Glutamatergic neuron (in vitro differentiated cells): ENCODE measurements around the gene KCTD6. TPM values are rescaled to one million over a fixed set of nuclear protein-coding genes. Genes with fewer than 3 reads are reported as not detected.

Experiments used
- DNase-seq: peaks from one replicate; pipeline ENCODE4 v3.0.0; 2022
- H3K27ac Mint-ChIP-seq: one replicate; pipeline ENCODE4 v1.8.0; 2020; ENCODE audit warnings: mild to moderate bottlenecking, mixed read lengths, inconsistent platforms; ENCODE audit not compliant: unreplicated experiment
- H3K27me3 Mint-ChIP-seq: one replicate; pipeline ENCODE4 v1.8.0; 2020; ENCODE audit warnings: mild to moderate bottlenecking, moderate library complexity, mixed read lengths, inconsistent platforms; ENCODE audit not compliant: unreplicated experiment
- H3K36me3 Mint-ChIP-seq: one replicate; pipeline ENCODE4 v1.8.0; 2020; ENCODE audit warnings: mild to moderate bottlenecking, mixed read lengths, inconsistent platforms; ENCODE audit not compliant: unreplicated experiment
- H3K4me1 Mint-ChIP-seq: one replicate; pipeline ENCODE4 v1.8.0; 2020; ENCODE audit warnings: mild to moderate bottlenecking, low read depth, mixed read lengths, inconsistent platforms; ENCODE audit not compliant: unreplicated experiment
- H3K4me3 Mint-ChIP-seq: one replicate; pipeline ENCODE4 v1.8.0; 2020; ENCODE audit warnings: mild to moderate bottlenecking, mixed read lengths, inconsistent platforms; ENCODE audit not compliant: unreplicated experiment
- H3K9me3 Mint-ChIP-seq: one replicate; pipeline ENCODE4 v1.8.0; 2020; ENCODE audit warnings: mild to moderate bottlenecking, moderate library complexity, mixed read lengths, inconsistent platforms; ENCODE audit not compliant: unreplicated experiment
- total RNA-seq: library from RNA; stranded (reverse); fragmentation: NEBNext Ultra II Directional; extraction: Animal tissue kit (Norgen Biotek cat#: 25700); gene quantifications from one replicate; pipeline ENCODE4 v1.2.1, GENCODE V29; 2021; ENCODE audit not compliant: unreplicated experiment
- TF ChIP-seq, protein P1 (sequence below): fragments of 200-600 bp; sonication (generic); IDR thresholded peaks from one replicate; pipeline ENCODE4 v1.5.0; 2021; ENCODE audit not compliant: partially characterized antibody, unreplicated experiment

Gene KCTD6
- total RNA-seq, 1 donor from 2014 or later = 21.1 TPM

DNA sequence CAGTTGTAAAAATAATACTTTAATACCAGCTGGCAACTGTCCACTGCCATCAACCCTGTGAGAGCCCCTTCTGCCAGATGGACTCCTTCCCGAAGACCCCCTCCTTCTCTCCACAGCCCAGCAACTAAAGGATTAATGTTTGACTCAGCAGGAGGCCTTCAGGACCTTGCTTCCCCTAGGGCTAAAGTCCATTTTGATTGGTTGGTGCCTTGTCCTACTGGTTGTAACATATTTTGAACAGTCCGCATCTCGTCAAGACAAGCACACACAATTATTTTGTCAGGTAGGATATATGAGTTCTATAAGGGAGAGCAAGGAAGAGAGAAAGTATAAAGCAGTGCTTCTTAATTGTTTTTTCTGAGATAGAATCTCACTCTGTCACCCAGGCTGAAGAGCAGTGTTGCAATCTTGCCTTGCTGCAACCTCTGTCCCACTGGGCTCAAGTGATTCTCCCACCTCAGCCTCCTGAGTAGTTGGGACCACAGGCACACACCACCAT lies 26.4 kb downstream of the KCTD6 start:
- Mint-ChIP-seq H3K36me3 (no peaks in the 10 kb centered on the region), H3K27me3 (peaks cover 6% of the 10 kb centered on the region), H3K4me1 (peaks cover 27% of the 10 kb centered on the region), H3K4me3 (peak overlapping the region; percentile 64), H3K9me3 (peaks cover 7% of the 10 kb centered on the region), H3K27ac (peak overlapping the region; percentile 15)
- TF ChIP-seq, protein P1, sequence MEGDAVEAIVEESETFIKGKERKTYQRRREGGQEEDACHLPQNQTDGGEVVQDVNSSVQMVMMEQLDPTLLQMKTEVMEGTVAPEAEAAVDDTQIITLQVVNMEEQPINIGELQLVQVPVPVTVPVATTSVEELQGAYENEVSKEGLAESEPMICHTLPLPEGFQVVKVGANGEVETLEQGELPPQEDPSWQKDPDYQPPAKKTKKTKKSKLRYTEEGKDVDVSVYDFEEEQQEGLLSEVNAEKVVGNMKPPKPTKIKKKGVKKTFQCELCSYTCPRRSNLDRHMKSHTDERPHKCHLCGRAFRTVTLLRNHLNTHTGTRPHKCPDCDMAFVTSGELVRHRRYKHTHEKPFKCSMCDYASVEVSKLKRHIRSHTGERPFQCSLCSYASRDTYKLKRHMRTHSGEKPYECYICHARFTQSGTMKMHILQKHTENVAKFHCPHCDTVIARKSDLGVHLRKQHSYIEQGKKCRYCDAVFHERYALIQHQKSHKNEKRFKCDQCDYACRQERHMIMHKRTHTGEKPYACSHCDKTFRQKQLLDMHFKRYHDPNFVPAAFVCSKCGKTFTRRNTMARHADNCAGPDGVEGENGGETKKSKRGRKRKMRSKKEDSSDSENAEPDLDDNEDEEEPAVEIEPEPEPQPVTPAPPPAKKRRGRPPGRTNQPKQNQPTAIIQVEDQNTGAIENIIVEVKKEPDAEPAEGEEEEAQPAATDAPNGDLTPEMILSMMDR = no peak
- DNase-seq = no peak

DNA sequence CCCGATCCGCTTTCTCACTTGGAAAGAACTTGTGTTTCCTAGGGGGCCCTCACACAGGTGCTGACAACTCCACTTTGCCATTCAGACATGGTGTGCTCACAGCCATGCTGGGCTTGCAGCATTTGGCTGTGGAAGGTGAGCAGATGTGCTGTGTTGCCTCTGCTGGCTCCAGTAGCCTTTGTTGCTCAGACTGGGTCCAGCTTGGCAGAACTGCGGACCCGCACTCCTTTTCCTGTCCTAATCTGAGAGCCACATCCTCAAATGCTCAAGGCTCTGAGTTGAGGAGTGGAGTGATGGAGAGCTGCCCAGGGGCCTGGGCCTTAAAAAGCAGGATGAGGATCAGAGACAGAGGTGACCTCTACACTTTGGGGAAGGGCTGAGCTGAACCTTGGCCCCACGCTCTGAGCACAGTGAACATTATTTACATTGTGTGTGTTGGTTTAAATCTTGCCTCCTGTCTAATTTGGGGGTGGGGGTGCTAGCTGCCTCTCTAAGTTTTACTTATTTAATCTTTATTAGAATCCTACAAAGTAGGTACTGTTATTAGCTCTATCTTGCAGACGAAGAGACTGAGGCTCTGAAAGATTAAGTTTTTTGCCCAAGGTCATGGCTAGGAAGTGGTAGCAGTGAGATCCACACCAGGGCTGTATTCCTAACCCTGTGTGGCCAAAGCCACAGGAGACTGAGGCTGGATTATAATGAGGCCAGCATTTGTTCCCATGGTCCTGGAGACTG lies 27.9 kb downstream of the KCTD6 start:
- Mint-ChIP-seq H3K36me3 (no peaks in the 10 kb centered on the region), H3K9me3 (peaks cover 7% of the 10 kb centered on the region), H3K27me3 (peaks cover 10% of the 10 kb centered on the region), H3K4me1 (peaks cover 26% of the 10 kb centered on the region), H3K27ac (peak overlapping the region; percentile 12), H3K4me3 (no peak overlapping the region)
- TF ChIP-seq, protein P1 = no peak
- DNase-seq = no peak

DNA sequence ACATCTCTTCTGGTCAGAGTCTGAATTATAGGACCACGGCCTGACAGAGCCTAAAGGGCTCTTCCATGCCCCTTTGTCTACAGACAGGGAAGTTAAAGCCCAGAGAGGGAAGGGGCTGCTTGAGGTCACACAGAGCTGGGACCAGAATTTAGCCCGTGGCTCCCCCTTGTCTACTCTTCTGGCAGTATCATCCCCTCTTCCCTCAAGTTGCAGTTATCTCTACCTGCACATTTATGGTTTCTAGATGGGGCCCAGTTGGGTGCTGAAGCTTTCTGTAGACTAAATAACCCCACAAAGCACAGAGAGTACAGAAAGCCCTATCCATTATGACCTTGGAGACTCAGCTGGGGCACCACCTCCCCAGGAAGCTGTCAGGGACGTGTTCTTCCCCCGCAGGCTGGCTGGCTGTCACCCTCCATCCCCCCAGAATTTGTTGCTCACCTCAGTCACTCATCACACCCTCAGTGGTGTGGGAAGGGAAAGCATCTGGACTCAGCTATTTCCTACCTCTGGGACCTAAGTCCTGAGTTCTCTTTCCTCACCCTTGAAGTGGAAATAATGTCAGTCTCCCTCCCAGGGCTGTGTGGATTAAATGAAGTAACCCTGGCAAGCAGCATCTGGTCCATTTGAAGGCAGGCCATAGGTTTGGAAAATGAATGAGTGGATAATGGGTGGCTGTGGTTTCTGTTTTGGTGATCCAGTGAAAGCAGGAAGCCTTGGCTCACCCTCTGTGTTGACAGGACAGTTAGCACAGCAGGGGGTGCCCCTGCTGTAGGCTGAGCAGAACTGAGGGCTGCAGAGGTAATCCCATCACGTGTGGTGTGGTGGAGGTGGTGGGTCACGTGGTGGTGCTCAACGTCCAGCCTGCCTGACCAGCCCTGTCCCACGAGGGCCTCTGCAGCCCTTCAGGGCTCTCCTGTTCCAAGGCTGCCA lies 28.8 kb downstream of the KCTD6 start:
- DNase-seq = no peak
- no peaks in the 10 kb centered on the region for H3K36me3 Mint-ChIP-seq
- TF ChIP-seq, protein P1 = no peak

DNA sequence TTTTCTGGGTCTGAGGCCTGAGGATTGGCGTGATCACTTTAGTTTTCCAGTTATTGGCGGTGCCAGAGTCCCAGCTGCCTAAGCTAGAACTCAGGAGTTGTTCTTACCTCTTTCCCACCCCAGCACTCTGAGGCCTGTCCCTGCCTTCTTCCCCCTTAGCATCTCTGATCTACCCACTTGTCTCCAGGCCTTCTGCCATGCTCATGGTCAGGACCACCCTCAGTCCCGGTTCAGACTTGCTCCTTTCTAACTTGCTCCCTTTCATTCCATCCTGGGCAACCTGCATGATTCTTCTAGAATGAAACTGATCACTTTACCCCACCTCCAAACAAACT lies 29.4 kb downstream of the KCTD6 start:
- no peak for DNase-seq
- H3K27me3 Mint-ChIP-seq = peaks cover 15% of the 10 kb centered on the region
- no peak overlapping the region for H3K4me3 Mint-ChIP-seq
- H3K36me3 Mint-ChIP-seq = no peaks in the 10 kb centered on the region
- TF ChIP-seq, protein P1 = no peak
- H3K27ac Mint-ChIP-seq = no peak overlapping the region
- peaks cover 26% of the 10 kb centered on the region for H3K4me1 Mint-ChIP-seq
- peaks cover 7% of the 10 kb centered on the region for H3K9me3 Mint-ChIP-seq

More for the DNA sequence above, 28.8 kb downstream of the KCTD6 start:
- Mint-ChIP-seq H3K27ac (peak overlapping the region; percentile 12), H3K27me3 (peaks cover 11% of the 10 kb centered on the region), H3K4me3 (no peak overlapping the region), H3K9me3 (peaks cover 7% of the 10 kb centered on the region), H3K4me1 (peaks cover 26% of the 10 kb centered on the region)
